Ectodermal cell (in vitro differentiated cells): ENCODE data around the gene PLEKHM3.

Experiments used
- H3K27ac ChIP-seq: 2 replicates; pipeline ENCODE4 v1.7.0; 2013; ENCODE audit warnings: mild to moderate bottlenecking, low read depth, low read length; ENCODE audit not compliant: insufficient read depth, poor library complexity, severe bottlenecking
- H3K27me3 ChIP-seq: 2 replicates; pipeline ENCODE4 v1.7.0; 2013; ENCODE audit warnings: mild to moderate bottlenecking, low read length; ENCODE audit not compliant: insufficient read depth, control insufficient read depth, poor library complexity, severe bottlenecking
- H3K36me3 ChIP-seq: one replicate; pipeline ENCODE4 v1.7.0; 2013; ENCODE audit warnings: low read length; ENCODE audit not compliant: control insufficient read depth, insufficient read depth
- H3K4me1 ChIP-seq: one replicate; pipeline ENCODE4 v1.7.0; 2013; ENCODE audit warnings: low read length; ENCODE audit not compliant: control insufficient read depth, insufficient read depth
- H3K4me3 ChIP-seq: 2 replicates; pipeline ENCODE4 v1.7.0; 2013; ENCODE audit warnings: low read depth, low read length, control low read depth; ENCODE audit not compliant: insufficient read depth
- H3K9me3 ChIP-seq: 2 replicates; pipeline ENCODE4 v1.7.0; 2013; ENCODE audit warnings: mild to moderate bottlenecking, low read length, moderate library complexity; ENCODE audit not compliant: control insufficient read depth
- WGBS, 2 experiments: methylation state at CpG; one replicate each; pipeline ENCODE4 v1.1.7; 2013; ENCODE audit warnings: missing lambda C conversion rate in 2 of 2; 5-methylcytosine and 5-hydroxymethylcytosine counted together

PLEKHM3 gene

DNA sequence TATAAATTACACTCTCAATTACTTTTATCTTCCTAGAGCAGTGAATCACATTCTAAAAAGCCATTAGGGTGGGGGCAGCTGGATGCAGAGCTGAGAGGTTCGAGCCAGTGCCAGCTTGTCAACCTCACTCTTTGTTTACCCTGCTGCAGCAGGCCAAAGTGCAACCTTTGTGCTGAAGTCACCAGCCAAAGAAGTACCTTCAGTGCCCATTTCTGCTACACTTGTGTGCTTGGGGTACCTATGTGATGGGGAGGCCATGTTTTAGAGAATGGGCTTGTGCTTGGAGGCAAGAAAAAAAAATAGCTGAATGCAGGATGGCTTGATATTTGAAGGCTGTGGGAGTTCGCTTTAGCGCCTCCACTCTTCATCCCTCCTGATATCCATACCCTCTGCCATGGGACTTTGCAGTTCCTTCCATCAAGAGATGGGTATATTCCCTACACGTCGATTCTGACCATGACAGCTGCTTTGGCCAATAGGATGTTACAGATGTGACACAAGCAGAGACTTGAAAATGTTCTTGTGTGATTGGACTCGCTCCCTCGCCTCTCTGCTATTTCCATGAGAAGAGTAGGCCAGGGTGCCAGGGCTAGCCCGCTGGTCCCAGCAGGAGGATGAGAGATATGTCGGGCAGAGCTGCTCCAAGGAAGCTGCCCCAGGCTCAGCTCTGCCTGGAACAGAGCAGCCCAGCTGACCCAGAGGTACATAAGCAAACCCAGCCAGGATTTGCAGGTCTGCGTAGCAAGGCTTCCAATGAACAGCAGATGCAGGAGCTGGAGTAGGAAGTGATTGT is 242.9 kb downstream of the PLEKHM3 start:
- Histone ChIP-seq H3K4me1 (no peaks in the 10 kb centered on the region), H3K27me3 (no peaks in the 10 kb centered on the region), H3K27ac (no peak overlapping the region), H3K4me3 (no peak overlapping the region), H3K9me3 (no peaks in the 10 kb centered on the region), H3K36me3 (no peaks in the 10 kb centered on the region)
- WGBS, 2 experiments: 86 to 92% methylated on average over 10 of the region's 10 CpGs

DNA sequence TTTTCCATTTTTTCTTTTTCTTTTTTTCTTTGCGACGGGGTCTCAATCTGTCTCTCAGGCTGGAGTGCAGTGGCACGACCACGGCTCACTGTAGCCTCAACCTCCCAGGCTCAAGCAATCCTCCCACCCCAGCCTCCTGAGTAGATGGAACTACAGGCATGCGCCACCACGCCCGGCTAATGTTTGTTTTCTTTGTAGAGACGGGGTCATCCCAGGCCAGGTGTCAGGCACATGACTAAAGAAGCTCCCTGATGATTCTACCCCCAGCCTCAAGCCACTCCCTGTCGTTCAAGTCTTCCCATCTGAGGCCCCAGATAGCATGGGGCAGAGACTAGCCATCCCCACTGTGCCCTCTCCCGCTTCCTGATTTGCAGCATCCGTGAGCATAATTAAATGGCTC is 245.8 kb downstream of the PLEKHM3 start:
- H3K36me3 ChIP-seq: no peaks in the 10 kb centered on the region
- H3K4me3 ChIP-seq: no peak overlapping the region
- H3K9me3 ChIP-seq: no peaks in the 10 kb centered on the region
- WGBS, 2 experiments: 86 to 89% methylated on average over 11 of the region's 11 CpGs
- no peaks in the 10 kb centered on the region for H3K4me1 ChIP-seq
- H3K27me3 ChIP-seq: no peaks in the 10 kb centered on the region
- H3K27ac ChIP-seq: no peak overlapping the region

GRCh38 chr2:207778298-207778882 is 246.9 kb downstream of the PLEKHM3 start:
- Histone ChIP-seq H3K27ac (no peak overlapping the region), H3K4me1 (no peaks in the 10 kb centered on the region), H3K9me3 (no peaks in the 10 kb centered on the region), H3K27me3 (no peaks in the 10 kb centered on the region), H3K4me3 (no peak overlapping the region), H3K36me3 (no peaks in the 10 kb centered on the region)
- 48 to 50% methylated on average over 2 of the region's 4 CpGs for WGBS, 2 experiments

- no peaks in the 10 kb centered on the region for H3K9me3 ChIP-seq
- no peaks in the 10 kb centered on the region for H3K36me3 ChIP-seq
- no peaks in the 10 kb centered on the region for H3K27me3 ChIP-seq
- 91 to 93% methylated on average over 6 of the region's 6 CpGs for WGBS, 2 experiments
- no peak overlapping the region for H3K4me3 ChIP-seq
- no peaks in the 10 kb centered on the region for H3K4me1 ChIP-seq
- H3K27ac ChIP-seq: no peak overlapping the region
Measured at GRCh38 chr2:207777124-207777523, 248.2 kb downstream of the PLEKHM3 start.

DNA sequence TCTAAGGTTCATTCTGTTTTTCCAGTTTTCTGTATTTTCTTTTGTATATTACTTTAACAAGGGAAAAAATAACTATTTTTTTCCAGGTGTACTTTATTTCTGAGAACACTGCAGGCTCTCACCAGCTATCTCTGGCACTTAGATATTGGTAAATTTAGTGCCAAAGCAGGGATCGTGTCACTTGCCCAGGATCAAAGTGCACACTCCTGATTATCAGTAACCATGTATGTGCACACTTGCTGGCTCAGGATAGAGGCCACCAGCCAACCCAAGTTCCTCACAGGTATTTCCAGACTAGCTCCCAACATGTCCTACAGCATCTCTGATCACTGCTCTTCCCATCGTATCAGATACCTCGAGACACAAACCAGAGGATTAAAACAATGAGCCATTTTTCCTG is 249.9 kb downstream of the PLEKHM3 start:
- Histone ChIP-seq H3K4me1 (peaks cover 6% of the 10 kb centered on the region), H3K9me3 (no peaks in the 10 kb centered on the region), H3K27me3 (peaks cover 16% of the 10 kb centered on the region), H3K36me3 (no peaks in the 10 kb centered on the region), H3K4me3 (no peak overlapping the region), H3K27ac (no peak overlapping the region)
- 95% methylated on average over 3 of the region's 3 CpGs for WGBS, 2 experiments

DNA sequence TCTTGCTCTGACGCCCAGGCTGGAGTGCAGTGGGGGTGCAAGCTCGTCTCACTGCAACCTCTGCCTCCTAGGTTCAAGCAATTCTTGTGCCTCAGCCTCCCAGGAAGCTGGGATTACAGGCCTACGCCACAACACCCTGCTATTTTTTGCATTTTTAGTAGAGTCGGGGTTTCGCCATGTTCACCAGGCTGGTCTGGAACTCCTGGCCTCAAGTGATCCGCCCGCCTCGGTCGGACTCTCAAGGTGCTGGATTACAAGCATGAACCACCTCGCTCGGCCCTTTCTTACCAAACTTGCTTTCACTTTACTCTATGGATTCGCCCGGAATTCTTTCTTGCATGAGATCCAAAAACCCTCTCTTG is 252.5 kb downstream of the PLEKHM3 start:
- 88 to 89% methylated on average over 13 of the region's 13 CpGs for WGBS, 2 experiments
- Histone ChIP-seq H3K4me1 (peaks cover 9% of the 10 kb centered on the region), H3K36me3 (no peaks in the 10 kb centered on the region), H3K27me3 (peaks cover 39% of the 10 kb centered on the region), H3K9me3 (no peaks in the 10 kb centered on the region), H3K4me3 (no peak overlapping the region), H3K27ac (no peak overlapping the region)

GRCh38 chr2:207772081-207772843 is 253.1 kb downstream of the PLEKHM3 start:
- Histone ChIP-seq H3K36me3 (no peaks in the 10 kb centered on the region), H3K9me3 (no peaks in the 10 kb centered on the region), H3K4me1 (peaks cover 9% of the 10 kb centered on the region), H3K27me3 (peaks cover 45% of the 10 kb centered on the region), H3K4me3 (no peak overlapping the region), H3K27ac (no peak overlapping the region)
- 75 to 78% methylated on average over 13 of the region's 13 CpGs for WGBS, 2 experiments

DNA sequence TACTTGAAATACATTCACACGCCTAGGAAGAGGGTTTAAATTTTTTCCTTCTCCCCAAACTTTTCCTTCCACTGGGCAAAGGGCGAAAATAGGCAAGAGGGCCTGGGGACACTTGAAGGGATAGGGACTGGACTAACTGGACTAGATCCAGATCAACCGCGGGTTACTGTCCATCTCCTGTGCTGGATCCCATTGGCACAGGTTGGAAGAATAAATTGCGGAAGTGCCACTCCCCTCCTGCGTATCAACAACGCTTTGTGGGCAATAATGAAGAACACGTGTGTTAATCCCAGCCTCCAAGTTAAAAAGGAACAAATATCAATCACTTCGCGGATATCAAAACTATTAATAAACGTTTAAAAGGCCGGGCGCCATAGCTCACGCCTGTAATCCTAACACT is 253.9 kb downstream of the PLEKHM3 start:
- 86 to 90% methylated on average over 13 to 14 of the region's 14 CpGs for WGBS, 2 experiments
- Histone ChIP-seq H3K27ac (no peak overlapping the region), H3K27me3 (peaks cover 51% of the 10 kb centered on the region), H3K9me3 (no peaks in the 10 kb centered on the region), H3K4me1 (peaks cover 9% of the 10 kb centered on the region), H3K36me3 (no peaks in the 10 kb centered on the region), H3K4me3 (no peak overlapping the region)
